IMR-90 (cell line): ENCODE results near the gene GIMAP8. TPM values are rescaled to one million over a fixed set of nuclear protein-coding genes. Genes with fewer than 3 reads are reported as not detected.

ENCODE experiments used
- ATAC-seq: fragments of 200-7000 bp; cut with Tn5 transposase; 2 replicates; pipeline ENCODE4 v1.9.1; 2020; ENCODE audit warnings: low read depth, mild to moderate bottlenecking, moderate library complexity
- BruUV-seq: library from RNA; stranded (reverse); fragments of 400-500 nt; replicated peaks from 2 replicates; lab custom pipeline; 2021; lab: Mats Ljungman, UMichigan
- CTCF ChIA-PET: fragments of 300-600 bp; formaldehyde crosslinking; extraction: SDS; loops from one replicate; lab custom pipeline; 2021; ENCODE audit warnings: antibody characterized with exemption; lab: Yijun Ruan, JAX
- POLR2A ChIA-PET: fragments of 300-600 bp; sonication (Branson Sonifier 250); formaldehyde crosslinking; loops from one replicate; lab custom pipeline; 2022; ENCODE audit warnings: antibody characterized with exemption; ENCODE audit not compliant: unreplicated experiment; lab: Charles Lee
- DNase-seq: peaks from one replicate; pipeline ENCODE4 v3.0.0; 2013
- H2AFZ ChIP-seq: replicated peaks from 2 replicates; pipeline ENCODE3; 2013; ENCODE audit warnings: low read length, mild to moderate bottlenecking; ENCODE audit not compliant: poor library complexity
- H2AK5ac ChIP-seq: 2 replicates; pipeline ENCODE4 v1.6.1; 2013; ENCODE audit warnings: low read depth, low read length, inconsistent platforms
- H2AK9ac ChIP-seq: replicated peaks from 2 replicates; pipeline ENCODE3; 2013; ENCODE audit warnings: mild to moderate bottlenecking, low read depth, low read length, moderate library complexity; ENCODE audit not compliant: poor library complexity
- H2BK120ac ChIP-seq: 2 replicates; pipeline ENCODE4 v1.6.1; 2013; ENCODE audit warnings: low read depth, low read length, inconsistent platforms
- H2BK15ac ChIP-seq: 3 replicates; pipeline ENCODE4 v1.6.1; 2013; ENCODE audit warnings: low read depth, low read length, inconsistent platforms
- H2BK20ac ChIP-seq: 2 replicates; pipeline ENCODE4 v1.6.1; 2013; ENCODE audit warnings: low read depth, mild to moderate bottlenecking, inconsistent platforms, low read length, moderate library complexity
- H2BK5ac ChIP-seq: 2 replicates; pipeline ENCODE4 v1.6.1; 2013; ENCODE audit warnings: mild to moderate bottlenecking, low read depth, low read length, inconsistent platforms; ENCODE audit not compliant: poor library complexity, severe bottlenecking
- H3K14ac ChIP-seq: replicated peaks from 2 replicates; pipeline ENCODE4 v1.6.1; 2013; ENCODE audit warnings: low read depth, low read length, inconsistent platforms
- H3K18ac ChIP-seq: 2 replicates; pipeline ENCODE4 v1.6.1; 2013; ENCODE audit warnings: low read depth, low read length, control low read depth
- H3K23ac ChIP-seq: 2 replicates; pipeline ENCODE4 v1.6.1; 2013; ENCODE audit warnings: low read depth, low read length, inconsistent platforms
- H3K27ac ChIP-seq: 2 replicates; pipeline ENCODE4 v1.5.1; 2013; ENCODE audit warnings: mild to moderate bottlenecking, control low read depth, low read length; ENCODE audit not compliant: insufficient read depth
- H3K27me3 ChIP-seq: 2 replicates; pipeline ENCODE4 v1.6.1; 2013; ENCODE audit warnings: low read length; ENCODE audit not compliant: control insufficient read depth, insufficient read depth
- H3K36me3 ChIP-seq: 2 replicates; pipeline ENCODE4 v1.6.1; 2013; ENCODE audit warnings: low read length, mixed read lengths; ENCODE audit not compliant: control insufficient read depth, insufficient read depth
- H3K4ac ChIP-seq: 2 replicates; pipeline ENCODE4 v1.6.1; 2013; ENCODE audit warnings: low read depth, low read length, inconsistent platforms
- H3K4me1 ChIP-seq: 2 replicates; pipeline ENCODE4 v1.6.1; 2013; ENCODE audit warnings: low read length, mixed read lengths; ENCODE audit not compliant: control insufficient read depth, insufficient read depth
- H3K4me2 ChIP-seq: 2 replicates; pipeline ENCODE4 v1.6.1; 2013; ENCODE audit warnings: low read depth, mild to moderate bottlenecking, control low read depth, low read length, moderate library complexity
- H3K4me3 ChIP-seq: 2 replicates; pipeline ENCODE4 v1.5.1; 2013; ENCODE audit warnings: low read depth, mild to moderate bottlenecking, control low read depth, low read length, moderate library complexity; ENCODE audit not compliant: insufficient read depth
- H3K56ac ChIP-seq: 2 replicates; pipeline ENCODE4 v1.6.1; 2013; ENCODE audit warnings: low read length, inconsistent platforms; ENCODE audit not compliant: insufficient read depth; ENCODE audit errors: extremely low read depth
- H3K79me1 ChIP-seq, 2 experiments: 2 replicates each; pipeline ENCODE4 v1.6.1; 2013; ENCODE audit warnings: low read length in 2 of 2, inconsistent platforms in 1 of 2, low read depth in 1 of 2
- H3K9ac ChIP-seq: 2 replicates; pipeline ENCODE4 v1.6.1; 2013; ENCODE audit warnings: low read depth, low read length, control low read depth
- H3K9me1 ChIP-seq: 2 replicates; pipeline ENCODE4 v1.6.1; 2013; ENCODE audit warnings: low read length, inconsistent platforms; ENCODE audit not compliant: insufficient read depth
- H3K9me3 ChIP-seq: 2 replicates; pipeline ENCODE4 v1.6.1; 2013; ENCODE audit warnings: low read length; ENCODE audit not compliant: control insufficient read depth, insufficient read depth
- H4K20me1 ChIP-seq: 2 replicates; pipeline ENCODE4 v1.6.1; 2013; ENCODE audit warnings: low read length, inconsistent platforms; ENCODE audit not compliant: insufficient read depth
- H4K5ac ChIP-seq: 2 replicates; pipeline ENCODE4 v1.6.1; 2013; ENCODE audit warnings: mild to moderate bottlenecking, low read depth, low read length, control low read depth
- H4K8ac ChIP-seq, 2 experiments: 2 replicates each; pipeline ENCODE4 v1.6.1; 2013; ENCODE audit warnings: low read depth in 2 of 2, low read length in 2 of 2, control low read depth in 1 of 2, inconsistent platforms in 1 of 2
- H4K91ac ChIP-seq: 2 replicates; pipeline ENCODE4 v1.6.1; 2013; ENCODE audit warnings: low read depth, low read length, inconsistent platforms; ENCODE audit not compliant: insufficient read depth
- CEBPB ChIP-seq: IDR thresholded peaks from 2 replicates; pipeline ENCODE4 v1.6.1; 2012; ENCODE audit warnings: low read depth, low read length, improper control_type of control experiment
- CHD1 ChIP-seq: IDR thresholded peaks from 2 replicates; pipeline ENCODE4 v1.6.1; 2012; ENCODE audit warnings: low read depth, low read length, improper control_type of control experiment
- CTCF ChIP-seq: conservative IDR thresholded peaks from 2 replicates; pipeline ENCODE4 v1.5.1; 2012; ENCODE audit warnings: mild to moderate bottlenecking, low read depth, low read length, improper control_type of control experiment
- ELK1 ChIP-seq: fragments of 150-350 bp; IDR thresholded peaks from 2 replicates; pipeline ENCODE4 v1.6.1; 2016; ENCODE audit warnings: low read depth, mild to moderate bottlenecking, low read length, moderate library complexity, borderline replicate concordance
- FOS ChIP-seq: fragments of 150-350 bp; IDR thresholded peaks from 2 replicates; pipeline ENCODE4 v1.6.1; 2016; ENCODE audit warnings: low read depth, low read length
- MAFK ChIP-seq: IDR thresholded peaks from 2 replicates; pipeline ENCODE4 v1.6.1; 2012; ENCODE audit warnings: low read depth, low read length, improper control_type of control experiment
- MAZ ChIP-seq: IDR thresholded peaks from 2 replicates; pipeline ENCODE4 v1.6.1; 2012; ENCODE audit warnings: low read depth, mild to moderate bottlenecking, low read length, improper control_type of control experiment, moderate library complexity, borderline replicate concordance
- NFE2L2 ChIP-seq: fragments of 150-350 bp; IDR thresholded peaks from 2 replicates; pipeline ENCODE4 v1.6.1; 2016; ENCODE audit warnings: low read depth, mild to moderate bottlenecking, low read length
- POLR2A ChIP-seq: IDR thresholded peaks from 2 replicates; pipeline ENCODE4 v1.6.1; 2012; ENCODE audit warnings: mild to moderate bottlenecking, low read depth, low read length
- RAD21 ChIP-seq: IDR thresholded peaks from 2 replicates; pipeline ENCODE4 v1.6.1; 2012; ENCODE audit warnings: low read length, improper control_type of control experiment
- RCOR1 ChIP-seq: IDR thresholded peaks from 2 replicates; pipeline ENCODE4 v1.6.1; 2012; ENCODE audit warnings: mild to moderate bottlenecking, low read length, improper control_type of control experiment; ENCODE audit not compliant: insufficient replicate concordance
- RFX5 ChIP-seq: IDR thresholded peaks from 2 replicates; pipeline ENCODE4 v1.8.0; 2012; ENCODE audit warnings: low read depth, mild to moderate bottlenecking, low read length, moderate library complexity
- SMC3 ChIP-seq: fragments of 150-350 bp; IDR thresholded peaks from 2 replicates; pipeline ENCODE4 v1.6.1; 2016; ENCODE audit warnings: low read depth, mild to moderate bottlenecking, antibody characterized with exemption, low read length, moderate library complexity
- USF2 ChIP-seq: fragments of 150-350 bp; IDR thresholded peaks from 2 replicates; pipeline ENCODE4 v1.6.1; 2017; ENCODE audit warnings: mild to moderate bottlenecking, antibody characterized with exemption, low read length, low read depth
- WGBS, 2 experiments: methylation state at CpG; one replicate each; pipeline versions ENCODE4 v1.1.5 to v1.1.7; 2013; ENCODE audit warnings: missing lambda C conversion rate in 2 of 2; ENCODE audit not compliant: insufficient read length in 1 of 2; ENCODE audit errors: extremely low coverage in 2 of 2; 5-methylcytosine and 5-hydroxymethylcytosine counted together
- dilution Hi-C: fragments of 300-500 bp; cut with HindIII; formaldehyde crosslinking; loops from one replicate; pipeline ENCODE4 v1.14.3; 2018; ENCODE audit warnings: low sequenced_read_pairs; ENCODE audit not compliant: unreplicated experiment
- in situ Hi-C: fragments of 300-500 bp; cut with MboI; formaldehyde crosslinking; loops from 3 replicates; pipeline ENCODE4 v1.14.3; 2019; ENCODE audit warnings: low sequenced_read_pairs, inconsistent platforms, mixed read lengths
- intact Hi-C: fragments of 100-400 bp; cut with micrococcal nuclease; formaldehyde crosslinking; loops from 2 replicates; pipeline ENCODE4 v1.10.0; 2022
- polyA plus RNA-seq, 3 experiments: library from polyadenylated mRNA; depleted of rRNA; stranded (reverse); fragments of >200 nt; gene quantifications; 2 replicates each; pipeline ENCODE4 v1.2.3, GENCODE V29; 2012; ENCODE audit warnings: low replicate concordance in 1 of 3
- total RNA-seq: library from RNA; depleted of rRNA; stranded (reverse); fragments of >200 nt; gene quantifications from 2 replicates; pipeline ENCODE4 v1.2.3, GENCODE V29; 2012

Gene GIMAP8
- total and polyA plus RNA-seq, 2 of the 4 experiments (the other 2 are of a cell fraction), result not detected

- no peak for TF ChIP-seq USF2
- no peak for TF ChIP-seq RFX5
Measured at GRCh38 chr7:150421831-150422230, 28.6 kb upstream of the GIMAP8 start (continued).

- Histone ChIP-seq H3K23ac (no peak overlapping the region), H2BK20ac (no peak overlapping the region), H3K36me3 (no peaks in the 10 kb centered on the region), H4K91ac (no peak overlapping the region), H2AK5ac (no peak overlapping the region), H3K27ac (no peak overlapping the region), H3K4me2 (no peak overlapping the region), H2BK15ac (no peak overlapping the region), H3K4me1 (peaks cover 18% of the 10 kb centered on the region), H3K9me1 (no peaks in the 10 kb centered on the region), H4K8ac (no peak overlapping the region), H3K56ac (no peak overlapping the region), H2BK5ac (no peak overlapping the region), H2AFZ (no peak overlapping the region), H2AK9ac (no peak overlapping the region), H3K79me1 (no peaks in the 10 kb centered on the region), H2BK120ac (no peak overlapping the region), H3K14ac (no peak overlapping the region), H3K9ac (no peak overlapping the region), H3K18ac (no peak overlapping the region), H4K20me1 (no peaks in the 10 kb centered on the region), H3K4ac (no peak overlapping the region), H3K4me3 (no peak overlapping the region), H3K27me3 (no peaks in the 10 kb centered on the region), H4K5ac (no peak overlapping the region), H3K9me3 (no peaks in the 10 kb centered on the region)
- no peak for ATAC-seq
- in situ Hi-C loops, result no loop called here
- BruUV-seq, result no TSS peak
- ChIA-PET CTCF (no interaction called here), POLR2A (no interaction called here)
- dilution Hi-C loops, result no loop called here
- intact Hi-C loops, result no loop called here
- WGBS, 2 experiments, result no CpG with 5 or more reads among the region's 4 CpGs
- no peak for DNase-seq
- TF ChIP-seq CHD1 (no peak), RAD21 (no peak), MAFK (no peak), FOS (no peak), RFX5 (no peak), MAZ (no peak), RCOR1 (no peak), CEBPB (no peak), NFE2L2 (no peak), USF2 (no peak), CTCF (no peak), SMC3 (no peak), ELK1 (no peak), POLR2A (no peak)
Measured at GRCh38 chr7:150425670-150426069, 24.8 kb upstream of the GIMAP8 start.
